GM19023 (cell line): Measurements from ENCODE around the gene MTUS2.
A peak's percentile ranks its signal among the peaks of the same experiment; 100 is the strongest.
"Not testable (repeated sequence)": the region's sequence is repeated elsewhere in the genome, so short reads cannot be mapped to it uniquely, and the experiment has no call there.

Experiments
- ATAC-seq: cut with Tn5 transposase; IDR thresholded peaks from one replicate; pipeline ENCODE4 v1.9.1; 2021; ENCODE audit warnings: mild to moderate bottlenecking, moderate library complexity; ENCODE audit not compliant: unreplicated experiment

Gene MTUS2

GRCh38 chr13:29294821-29295220 lies 474.7 kb downstream of the MTUS2 start:
- ATAC-seq, result no peak

GRCh38 chr13:29301027-29301426 lies 480.9 kb downstream of the MTUS2 start:
- ATAC-seq, result no peak

DNA sequence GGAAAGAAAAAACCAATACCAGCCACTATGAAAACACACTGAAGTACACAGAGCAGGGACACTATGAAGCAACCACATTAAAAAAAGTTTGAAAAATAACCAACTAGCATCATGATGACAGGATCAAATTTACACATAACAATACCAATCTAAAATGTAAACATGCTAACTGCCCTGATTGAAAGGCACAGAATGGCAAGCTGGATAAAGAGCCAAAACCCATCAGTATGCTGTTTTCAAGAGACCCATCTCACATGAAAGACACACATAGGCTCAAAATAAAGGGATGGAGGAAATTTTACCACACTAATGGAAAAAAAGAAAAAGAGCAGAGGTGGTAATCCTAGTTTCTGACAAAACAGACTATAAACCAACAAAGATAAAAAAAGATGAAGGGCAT lies 484.0 kb downstream of the MTUS2 start:
- ATAC-seq, result no peak

DNA sequence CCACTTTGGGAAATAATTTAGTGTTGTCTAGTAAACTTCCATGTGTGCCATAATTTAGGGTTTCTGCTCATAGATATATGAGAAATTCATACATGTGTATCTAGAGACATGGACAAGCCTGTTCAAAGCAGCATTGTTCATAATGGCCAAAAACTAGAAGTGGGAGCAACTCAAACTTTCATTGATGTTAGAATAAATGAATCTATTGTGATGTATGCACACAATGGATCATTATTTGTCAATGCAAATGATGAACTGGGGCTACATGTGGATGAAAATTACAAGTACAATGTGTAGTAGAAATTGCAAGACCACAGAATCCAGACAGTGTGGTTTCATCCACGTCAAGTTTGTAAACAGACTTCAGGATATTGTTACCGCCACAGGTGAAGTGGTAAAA lies 490.7 kb downstream of the MTUS2 start:
- no peak for ATAC-seq

- ATAC-seq, result no peak
These were observed 495.7 kb downstream of the MTUS2 start for GRCh38 chr13:29315847-29316246.

- no peak for ATAC-seq
These were observed 497.7 kb downstream of the MTUS2 start for GRCh38 chr13:29317828-29318227.

GRCh38 chr13:29318741-29319140 lies 498.6 kb downstream of the MTUS2 start:
- no peak for ATAC-seq

- no peak for ATAC-seq
These were observed 499.3 kb downstream of the MTUS2 start for GRCh38 chr13:29319451-29319850.

GRCh38 chr13:29323954-29324353 lies 503.8 kb downstream of the MTUS2 start:
- no peak for ATAC-seq

- ATAC-seq, result no peak
These were observed 504.5 kb downstream of the MTUS2 start for GRCh38 chr13:29324601-29325000.

DNA sequence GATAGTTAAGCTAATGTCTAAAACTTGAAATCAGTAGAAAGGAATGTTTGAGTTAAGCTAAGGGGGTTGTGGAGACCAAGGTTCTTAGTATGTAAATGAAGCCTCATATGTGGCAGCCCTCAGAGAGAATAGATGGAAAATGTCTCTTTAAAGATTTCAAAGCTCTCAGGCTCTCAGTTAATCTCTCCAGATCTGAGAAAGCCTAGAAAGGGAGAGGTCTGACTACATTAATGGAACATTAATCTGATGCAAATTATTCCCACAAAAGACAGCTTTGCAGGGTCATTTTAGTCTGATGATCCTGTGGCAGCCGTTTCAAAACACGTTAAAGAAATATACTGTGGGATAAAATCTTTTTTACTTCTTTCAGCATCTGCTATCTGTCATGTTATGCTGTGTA lies 508.4 kb downstream of the MTUS2 start:
- ATAC-seq, result no peak

DNA sequence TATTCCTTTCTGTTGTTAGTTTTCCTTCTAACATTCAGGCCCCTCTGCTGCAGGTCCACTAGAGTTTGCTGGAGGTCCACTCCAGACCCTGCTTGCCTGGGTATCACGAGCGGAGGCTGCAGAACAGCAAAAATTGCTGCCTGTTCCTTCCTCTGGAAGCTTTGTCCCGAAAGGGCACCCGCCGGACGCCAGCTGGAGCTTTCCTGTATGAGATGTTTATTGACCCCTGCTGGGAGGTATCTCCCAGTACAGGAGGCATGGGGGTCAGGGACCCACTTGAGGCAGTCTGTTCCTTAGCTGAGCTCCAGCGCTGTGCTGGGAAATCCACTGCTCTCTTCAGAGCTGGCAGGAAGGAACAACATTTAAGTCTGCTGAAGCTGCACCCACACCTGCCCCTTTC lies 516.2 kb downstream of the MTUS2 start:
- no peak for ATAC-seq

DNA sequence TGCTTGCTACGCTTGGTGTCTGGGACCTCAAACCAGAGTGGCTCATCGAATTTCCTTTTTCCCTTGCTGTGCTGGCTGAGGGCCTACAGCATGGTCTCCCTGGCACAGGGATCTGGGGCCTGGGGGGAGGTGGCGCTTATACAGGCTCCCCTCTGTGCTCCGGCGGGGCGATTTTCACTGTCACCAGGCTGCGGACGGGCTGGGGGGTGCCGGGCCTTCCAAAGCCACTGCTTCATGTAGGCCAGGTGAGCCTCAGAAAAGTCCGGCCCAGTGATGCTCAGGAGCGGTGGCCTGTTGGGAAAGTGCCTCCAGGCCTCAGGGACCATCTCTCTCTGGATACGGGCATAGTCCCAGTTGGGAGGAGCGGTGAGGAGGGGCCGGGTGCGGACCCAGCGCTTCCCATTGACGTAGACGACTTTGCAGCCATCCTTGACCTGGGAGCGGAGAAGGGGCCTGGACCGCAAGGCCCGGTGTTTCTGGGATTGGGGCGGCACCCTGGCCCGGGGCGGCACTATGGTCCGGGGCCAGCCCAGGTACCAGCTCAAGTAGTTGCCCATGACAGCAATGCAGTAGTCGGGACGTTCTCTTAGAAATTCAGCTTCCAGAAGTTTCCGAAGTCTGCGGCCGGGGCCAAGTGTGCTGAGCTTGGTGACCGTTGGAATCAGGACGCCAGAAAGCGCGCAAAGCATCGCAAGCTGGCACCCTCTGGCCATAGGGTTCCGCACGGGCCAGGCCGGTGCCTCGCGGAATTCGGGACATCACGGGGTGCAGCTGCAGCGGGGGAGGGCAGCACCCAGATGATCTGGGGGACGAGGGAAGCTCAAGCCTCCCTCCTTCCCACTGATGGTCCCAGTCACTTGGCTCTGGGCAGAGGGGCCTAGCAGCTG lies 519.5 kb downstream of the MTUS2 start:
- ATAC-seq, result no peak

- ATAC-seq, result not testable (repeated sequence)
These were observed 525.9 kb downstream of the MTUS2 start for GRCh38 chr13:29345860-29346582.

GRCh38 chr13:29355029-29355428 lies 534.9 kb downstream of the MTUS2 start:
- ATAC-seq, result no peak

GRCh38 chr13:29359181-29359580 lies 539.0 kb downstream of the MTUS2 start:
- no peak for ATAC-seq

DNA sequence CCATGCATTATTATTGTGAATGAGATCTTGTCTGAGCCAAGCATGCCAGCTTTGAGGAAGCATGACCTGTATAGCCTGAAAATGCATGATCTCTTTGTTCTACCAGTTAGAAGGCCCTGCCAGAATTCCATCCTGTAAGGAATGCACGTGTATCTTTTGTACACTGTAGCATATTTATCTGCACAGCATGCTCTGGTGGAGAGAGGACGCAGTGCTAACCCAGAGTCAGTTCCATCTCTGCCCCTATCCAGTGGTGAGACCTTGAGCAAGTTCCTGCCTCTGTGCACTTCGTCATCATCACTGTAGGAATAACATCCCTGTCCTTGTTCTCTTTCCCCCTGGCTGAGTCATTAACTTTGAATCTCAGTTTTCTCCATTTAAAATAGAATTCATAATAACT lies 541.6 kb downstream of the MTUS2 start:
- ATAC-seq, result no peak

DNA sequence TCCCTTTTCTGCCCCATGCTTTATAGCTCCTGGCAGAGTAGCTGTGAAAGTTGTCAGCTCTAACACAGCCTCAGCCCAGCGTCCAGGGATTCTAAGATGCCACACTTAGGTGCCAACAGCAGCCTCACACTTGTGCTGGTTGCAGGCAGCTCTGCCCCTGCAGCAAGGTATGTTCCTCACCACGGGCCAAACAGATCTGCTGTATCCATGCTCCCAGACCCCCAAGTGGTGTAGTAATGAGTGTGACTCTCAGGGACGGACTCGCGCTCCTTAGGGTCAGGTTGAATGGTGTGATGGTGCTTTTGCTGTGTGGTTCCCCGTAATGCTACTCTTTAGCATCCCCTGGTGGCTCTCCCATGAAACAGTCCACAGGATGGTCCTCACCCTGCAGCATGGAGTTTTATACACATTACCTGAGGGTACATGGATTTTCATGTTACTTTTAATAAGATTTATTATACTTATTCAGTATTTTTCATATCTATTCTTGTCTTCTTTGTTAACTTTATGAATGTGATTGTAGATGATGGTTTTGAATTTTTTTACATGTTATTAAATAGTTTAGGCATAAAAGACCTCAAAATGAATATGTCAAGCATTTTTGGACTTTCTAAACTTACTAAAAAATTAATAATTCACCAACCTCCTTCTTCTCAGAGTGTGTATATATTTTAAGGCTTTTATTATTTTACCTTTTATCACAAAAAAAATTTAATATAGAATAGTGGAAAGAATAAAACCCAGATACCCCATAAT lies 542.9 kb downstream of the MTUS2 start:
- peak; percentile 76 for ATAC-seq

DNA sequence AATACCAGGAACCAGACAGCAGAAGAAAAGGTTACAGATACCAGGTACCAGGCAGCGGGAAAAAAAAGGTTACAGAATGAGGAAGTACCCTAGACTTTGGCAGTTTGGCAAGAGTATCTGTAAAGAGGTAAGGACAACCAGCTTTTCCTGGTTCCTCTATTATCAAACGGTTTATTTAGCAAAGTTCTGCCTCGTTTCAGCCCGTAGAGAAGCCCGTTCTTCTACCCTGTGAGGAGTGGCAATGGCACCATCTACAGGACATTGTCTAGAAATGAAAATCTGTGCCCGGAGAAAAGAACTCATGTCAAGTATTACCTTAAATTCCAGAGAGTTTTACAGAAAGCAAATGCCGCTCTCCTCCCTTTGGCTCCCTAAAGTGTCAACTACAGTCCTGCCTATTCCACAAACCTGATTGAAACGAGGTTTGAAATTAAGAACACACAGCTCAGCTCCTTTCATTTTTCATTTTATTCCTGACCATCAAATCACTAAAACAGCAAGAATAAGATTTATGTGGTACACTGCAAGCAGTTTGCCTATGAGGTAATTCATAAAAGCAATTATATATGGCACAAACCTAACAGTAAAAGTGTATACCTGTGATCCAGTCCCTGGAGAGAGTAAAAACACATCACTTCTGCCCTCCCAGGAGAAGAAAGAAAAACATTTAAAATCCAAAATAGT lies 549.1 kb downstream of the MTUS2 start:
- no peak for ATAC-seq

DNA sequence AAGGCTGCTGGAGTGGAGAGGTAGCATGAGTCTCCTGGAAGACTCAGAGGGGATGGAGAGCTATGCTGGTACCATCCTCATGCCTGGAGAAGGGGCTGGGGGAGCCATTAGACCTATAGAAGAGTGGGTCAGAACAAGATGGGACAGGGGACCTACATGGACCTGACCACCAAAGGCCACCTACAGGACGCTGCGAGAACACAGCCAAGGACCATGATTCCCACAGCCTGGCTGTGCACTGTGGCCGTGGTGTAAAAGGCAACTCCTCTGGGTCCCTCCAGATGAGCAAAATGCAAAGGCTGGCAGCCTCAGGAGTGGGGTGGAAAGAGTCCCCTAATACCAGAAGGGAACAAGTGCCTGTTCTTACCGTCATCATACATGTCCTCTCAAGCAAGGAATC lies 559.1 kb downstream of the MTUS2 start:
- no peak for ATAC-seq

- no peak for ATAC-seq
These were observed 559.7 kb downstream of the MTUS2 start for GRCh38 chr13:29379865-29380264.
